Small intestine (tissue), 7 donors: Measurements from ENCODE around the gene LHFPL2. TPM values are rescaled to one million over a fixed set of nuclear protein-coding genes. Genes with fewer than 3 reads are reported as not detected.
"Not testable (repeated sequence)": the region's sequence is repeated elsewhere in the genome, so short reads cannot be mapped to it uniquely, and the experiment has no call there.

ENCODE experiments used
- DNase-seq, 2 donors: peaks; one replicate each; pipeline versions ENCODE4 v3.0.0 to v3.0.0-alpha.2; 2013
- FAIRE-seq: peaks from 2 replicates; lab custom pipeline; 2012; peaks lifted over from hg19 to GRCh38; lab: Jason Lieb, UNC
- H3K27ac ChIP-seq, 3 donors: one replicate each; pipeline ENCODE4 v1.5.1; 2013; ENCODE audit warnings: low read length in 2 of 3, mild to moderate bottlenecking in 2 of 3, control low read depth in 1 of 3, inconsistent platforms in 1 of 3, low read depth in 1 of 3, moderate library complexity in 1 of 3
- H3K27me3 ChIP-seq, 3 donors: one replicate each; pipeline ENCODE4 v1.6.1; 2013; ENCODE audit warnings: low read length in 3 of 3, inconsistent platforms in 1 of 3; ENCODE audit not compliant: control insufficient read depth in 3 of 3, insufficient read depth in 3 of 3
- H3K36me3 ChIP-seq, 3 donors: one replicate each; pipeline ENCODE4 v1.6.1; 2013; ENCODE audit warnings: low read length in 3 of 3, inconsistent platforms in 1 of 3, low read depth in 1 of 3, mild to moderate bottlenecking in 1 of 3, moderate library complexity in 1 of 3; ENCODE audit not compliant: control insufficient read depth in 3 of 3, insufficient read depth in 2 of 3
- H3K4me1 ChIP-seq, 3 donors: one replicate each; pipeline ENCODE4 v1.6.1; 2013; ENCODE audit warnings: low read length in 2 of 3, inconsistent platforms in 1 of 3, low read depth in 1 of 3, mild to moderate bottlenecking in 1 of 3, moderate library complexity in 1 of 3; ENCODE audit not compliant: control insufficient read depth in 3 of 3, insufficient read depth in 2 of 3
- H3K4me3 ChIP-seq, 3 donors: one replicate each; pipeline ENCODE4 v1.5.1; 2013; ENCODE audit warnings: low read length in 3 of 3, control low read depth in 1 of 3, inconsistent platforms in 1 of 3, low read depth in 1 of 3, mild to moderate bottlenecking in 1 of 3, moderate library complexity in 1 of 3
- H3K9me3 ChIP-seq, 2 donors: one replicate each; pipeline ENCODE4 v1.6.1; 2013; ENCODE audit warnings: low read depth in 1 of 2, low read length in 1 of 2; ENCODE audit not compliant: control insufficient read depth in 2 of 2, insufficient read depth in 1 of 2
- WGBS, 3 donors: extraction: QIAGEN DNeasy Blood & Tissue Kit; methylation state at CpG; one replicate each; pipeline ENCODE4 v1.1.7; 2013; 5-methylcytosine and 5-hydroxymethylcytosine counted together
- polyA plus RNA-seq, 4 donors: library from polyadenylated mRNA; stranded (reverse) in 3 of 4; unstranded in 1 of 4; fragments of 200-250 nt in 3 of 4; fragments of 120-200 nt in 1 of 4; gene quantifications; one replicate each; pipeline versions ENCODE4 v1.2.1 to v1.2.3, GENCODE V29; 2013
- donor health status: healthy with polysubstance abuse.
- donor health status: control.
- donor health status: control.
- donor health status: Bipolar disorder and iron deficiency.
- donor health status: healthy.

Gene LHFPL2
- polyA plus RNA-seq, 4 donors, result 8.9 to 38.3 (median 13.0) TPM

DNA sequence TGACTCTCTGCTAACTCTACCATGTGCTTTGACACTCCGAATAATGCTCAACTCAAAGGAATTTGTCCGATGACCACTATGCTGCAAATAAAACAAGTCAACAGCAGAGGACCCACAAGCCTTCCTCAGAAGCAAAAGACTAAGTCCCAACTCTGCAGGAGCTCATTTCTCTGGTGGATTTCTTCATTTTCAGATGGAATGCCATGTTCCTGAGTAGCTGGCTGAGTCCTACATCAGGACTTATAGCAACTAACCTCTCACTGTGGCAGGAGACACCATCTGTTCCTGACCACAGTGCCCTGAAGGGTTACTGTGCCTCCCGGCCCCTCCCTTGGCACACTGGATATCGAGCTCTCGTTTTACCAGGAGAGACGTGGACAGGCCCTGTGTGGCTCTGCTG is 20.8 kb downstream of the LHFPL2 start:
- no peak overlapping the region for H3K4me3 ChIP-seq
- no peak for FAIRE-seq

DNA sequence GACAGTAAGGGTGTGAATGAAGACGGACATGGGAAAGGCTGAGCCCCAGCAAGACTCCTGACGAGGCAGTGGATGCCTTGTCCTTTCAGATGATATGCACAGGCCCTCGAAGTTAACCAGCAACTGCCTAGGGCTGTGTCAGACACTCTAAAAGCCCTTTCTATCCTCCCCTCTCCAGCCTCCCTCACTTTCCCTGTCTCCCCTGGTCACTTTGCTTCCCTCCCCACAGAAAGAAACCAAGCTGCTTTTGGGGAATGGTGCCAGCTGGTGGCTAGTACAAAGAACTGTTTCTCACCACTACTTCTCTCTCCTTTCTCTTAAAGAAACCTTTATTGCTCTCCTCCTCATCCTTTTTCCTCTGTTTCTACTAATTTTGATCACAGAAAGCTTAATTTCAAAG is 21.4 kb downstream of the LHFPL2 start:
- WGBS, 3 donors, result 89 to 94% (median 93%) methylated on average over 3 of the region's 3 CpGs
- Histone ChIP-seq H3K27ac (no peak overlapping the region), H3K27me3 (no peaks in the 10 kb centered on the region), H3K9me3 (no peaks in the 10 kb centered on the region), H3K36me3 (peaks cover 2 to 64% (median 11%) of the 10 kb centered on the region in 3 donors), H3K4me1 (peaks cover 0 to 12% (median 0%) of the 10 kb centered on the region in 3 donors), H3K4me3 (no peak overlapping the region)
- FAIRE-seq (no peak), DNase-seq (no peak)

More for the DNA sequence above, 20.8 kb downstream of the LHFPL2 start:
- WGBS, 3 donors, result 78 to 91% (median 81%) methylated on average over 6 of the region's 6 CpGs
- Histone ChIP-seq H3K27ac (no peak overlapping the region), H3K27me3 (no peaks in the 10 kb centered on the region), H3K4me1 (peaks cover 0 to 12% (median 0%) of the 10 kb centered on the region in 3 donors), H3K9me3 (no peaks in the 10 kb centered on the region), H3K36me3 (peaks cover 2 to 62% (median 11%) of the 10 kb centered on the region in 3 donors)
- no peak for DNase-seq

DNA sequence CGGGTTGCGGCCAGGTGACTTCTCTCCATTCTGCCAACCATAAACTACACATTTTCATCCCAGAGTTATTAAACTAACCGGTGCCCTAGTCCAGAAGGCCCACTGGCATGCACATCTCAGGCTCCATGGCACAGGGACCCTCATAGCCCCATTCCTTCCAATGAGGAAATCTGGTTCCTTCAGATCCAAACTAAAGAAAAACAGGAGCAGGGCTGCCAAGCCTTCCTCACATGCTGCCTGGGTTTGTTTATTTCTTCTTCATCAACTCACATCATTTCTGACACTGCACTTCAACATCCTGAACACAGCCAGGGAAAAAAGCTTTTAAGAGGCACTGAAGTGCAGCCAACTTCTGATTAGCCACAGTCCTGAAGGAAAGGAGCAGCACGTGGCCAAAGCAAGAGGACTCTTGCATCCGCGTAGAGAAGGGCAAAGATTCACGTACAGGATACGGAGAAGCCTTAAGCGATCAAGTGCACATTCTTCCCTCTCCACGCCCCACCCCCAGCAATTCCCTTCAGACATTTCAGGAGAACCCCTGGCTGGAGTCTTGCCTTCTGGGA is 22.5 kb downstream of the LHFPL2 start:
- no peak overlapping the region for H3K27ac ChIP-seq
- H3K4me1 ChIP-seq, result peaks cover 0 to 12% (median 0%) of the 10 kb centered on the region in 3 donors
- 70 to 92% (median 90%) methylated on average over 10 of the region's 10 CpGs for WGBS, 3 donors

DNA sequence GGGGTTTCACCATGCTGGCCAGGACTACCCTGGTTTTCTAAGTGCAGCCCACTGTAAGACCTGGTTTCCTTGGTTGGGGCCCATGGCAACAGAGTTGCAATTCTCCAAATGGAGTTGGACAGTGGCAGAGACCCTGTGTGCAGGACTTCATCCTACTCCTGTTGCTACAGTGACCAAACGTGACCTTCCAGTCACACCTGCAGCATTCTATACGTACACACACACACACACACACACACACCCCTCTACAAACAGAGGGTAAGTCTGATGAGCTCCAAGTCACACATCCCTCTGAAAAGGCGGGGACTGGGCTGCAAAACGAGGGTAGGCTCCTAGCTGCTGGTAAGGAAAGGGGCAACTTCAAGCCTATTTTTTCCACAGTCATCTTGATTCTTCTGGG is 23.6 kb downstream of the LHFPL2 start:
- no peak for DNase-seq

More for the DNA sequence above, 22.5 kb downstream of the LHFPL2 start:
- H3K27me3 ChIP-seq, result no peaks in the 10 kb centered on the region
- DNase-seq, result no peak
- no peak for FAIRE-seq
- peaks cover 0 to 55% (median 9%) of the 10 kb centered on the region in 3 donors for H3K36me3 ChIP-seq
- H3K9me3 ChIP-seq, result peaks cover 0 to 2% of the 10 kb centered on the region in 2 donors
- no peak overlapping the region for H3K4me3 ChIP-seq

DNA sequence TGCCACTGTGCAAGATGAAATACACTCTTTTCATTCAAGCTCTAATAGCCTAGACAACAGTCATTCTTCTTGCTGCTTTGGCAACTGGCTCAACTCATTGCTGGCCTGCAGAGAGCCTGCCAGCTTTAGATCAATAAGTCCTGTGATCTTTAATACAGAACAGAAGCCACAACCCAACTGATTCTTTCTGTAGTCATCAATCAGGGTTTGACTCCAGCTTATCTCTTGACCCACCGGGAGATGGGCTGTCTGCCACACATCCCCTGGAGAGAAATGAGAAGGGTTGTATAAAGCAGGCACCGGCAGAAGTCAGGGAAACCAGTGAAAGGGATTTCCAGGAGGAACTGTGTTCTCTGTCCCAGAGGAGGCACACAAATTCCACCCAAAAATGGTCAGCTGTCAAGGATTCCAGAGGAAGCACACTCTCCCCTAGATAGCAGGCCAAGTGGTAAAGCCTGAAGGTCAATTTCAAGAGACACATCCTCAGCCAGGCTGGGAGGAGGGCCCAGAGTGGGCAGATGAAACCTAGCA is 24.5 kb downstream of the LHFPL2 start:
- H3K27me3 ChIP-seq, result no peaks in the 10 kb centered on the region
- peaks cover 3 to 51% (median 5%) of the 10 kb centered on the region in 3 donors for H3K36me3 ChIP-seq
- peak overlapping the region in 1 of 3 donors; percentile 5 for H3K27ac ChIP-seq
- H3K9me3 ChIP-seq, result peaks cover 0 to 10% of the 10 kb centered on the region in 2 donors
- peaks cover 0 to 6% (median 0%) of the 10 kb centered on the region in 3 donors for H3K4me1 ChIP-seq
- H3K4me3 ChIP-seq, result no peak overlapping the region
- 29 to 53% (median 37%) methylated on average over 2 of the region's 2 CpGs for WGBS, 3 donors
- no peak for FAIRE-seq
- DNase-seq, result no peak

More for the DNA sequence above, 23.6 kb downstream of the LHFPL2 start:
- peaks cover 3 to 53% (median 5%) of the 10 kb centered on the region in 3 donors for H3K36me3 ChIP-seq
- FAIRE-seq, result no peak
- H3K27me3 ChIP-seq, result no peaks in the 10 kb centered on the region
- no peak overlapping the region for H3K27ac ChIP-seq
- no peak overlapping the region for H3K4me3 ChIP-seq
- peaks cover 0 to 11% (median 0%) of the 10 kb centered on the region in 3 donors for H3K4me1 ChIP-seq
- 77 to 81% (median 81%) methylated on average over 4 of the region's 4 CpGs for WGBS, 3 donors
- peaks cover 0 to 10% of the 10 kb centered on the region in 2 donors for H3K9me3 ChIP-seq

DNA sequence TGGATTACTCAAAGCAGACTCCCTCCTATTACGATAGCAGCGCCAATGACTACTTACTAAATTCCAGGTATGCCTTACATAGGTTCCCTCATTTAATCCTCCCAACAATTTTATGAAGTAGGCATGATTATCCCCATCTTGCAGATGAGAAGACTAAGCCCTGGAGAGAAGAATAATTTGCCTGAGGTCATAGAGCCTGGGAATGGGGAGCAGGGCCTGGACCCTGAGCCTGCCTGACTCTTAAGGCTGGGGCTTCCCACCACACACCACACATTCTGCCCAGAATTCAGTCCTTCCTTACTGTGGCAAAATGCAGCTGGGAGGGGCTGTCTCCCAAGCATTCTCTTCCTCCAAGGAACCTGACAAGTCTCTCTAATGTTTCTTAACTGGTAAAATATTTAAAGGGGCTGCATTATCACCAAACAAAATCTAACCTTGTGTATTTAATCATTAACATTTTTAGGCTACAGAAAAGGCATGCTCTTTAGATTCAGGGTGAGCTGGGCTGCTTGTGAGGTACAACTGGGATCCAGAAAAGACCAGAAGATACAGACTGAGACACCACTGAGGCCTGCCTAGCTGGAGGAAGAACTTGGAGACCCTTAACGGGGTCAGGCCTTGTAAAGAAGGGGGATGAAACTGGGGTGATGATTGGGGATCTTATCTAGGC is 26.1 kb downstream of the LHFPL2 start:
- FAIRE-seq (no peak), DNase-seq (no peak)
- Histone ChIP-seq H3K27ac (no peak overlapping the region), H3K4me1 (no peaks in the 10 kb centered on the region), H3K27me3 (no peaks in the 10 kb centered on the region), H3K9me3 (peaks cover 0 to 10% of the 10 kb centered on the region in 2 donors), H3K36me3 (peaks cover 0 to 53% (median 3%) of the 10 kb centered on the region in 3 donors), H3K4me3 (no peak overlapping the region)
- 81 to 92% (median 91%) methylated on average over 3 of the region's 3 CpGs for WGBS, 3 donors

GRCh38 chr5:78621291-78621738 is 27.3 kb downstream of the LHFPL2 start:
- no peaks in the 10 kb centered on the region for H3K4me1 ChIP-seq
- peaks cover 0 to 47% (median 3%) of the 10 kb centered on the region in 3 donors for H3K36me3 ChIP-seq
- 37 to 59% (median 39%) methylated on average over 3 of the region's 3 CpGs for WGBS, 3 donors
- no peaks in the 10 kb centered on the region for H3K27me3 ChIP-seq
- no peak for DNase-seq
- peaks cover 0 to 10% of the 10 kb centered on the region in 2 donors for H3K9me3 ChIP-seq
- H3K27ac ChIP-seq, result no peak overlapping the region
- no peak overlapping the region for H3K4me3 ChIP-seq
- FAIRE-seq, result no peak

- not testable (repeated sequence) for H3K27me3 ChIP-seq, H3K27ac ChIP-seq, H3K4me1 ChIP-seq, H3K4me3 ChIP-seq, DNase-seq, FAIRE-seq
- WGBS, 3 donors, result 94 to 99% (median 99%) methylated on average over 4 of the region's 4 CpGs
- Histone ChIP-seq H3K36me3 (peaks cover 0 to 37% (median 3%) of the 10 kb centered on the region in 3 donors), H3K9me3 (peaks cover 0 to 10% of the 10 kb centered on the region in 2 donors)
These were observed 28.5 kb downstream of the LHFPL2 start for GRCh38 chr5:78620119-78620518.
